ENCODE results near the gene MIOS.

MIOS gene

GRCh38 chr7:7563813-7564212 lies 2.9 kb upstream of the MIOS start:
- H3F3A ChIP-seq (ENCODE audit: low read depth): no peaks in the 10 kb centered on the region
- H3K4me1 ChIP-seq (ENCODE audit: insufficient read depth, low read length, poor library complexity, severe bottlenecking): peaks cover 25% of the 10 kb centered on the region
- TF ChIP-seq CTCF (conservative IDR thresholded peaks at IDR 0.05; ENCODE audit: low read length): no peak
- no peak for TF ChIP-seq EZH2phosphoT487 (IDR thresholded peaks at IDR 0.05; ENCODE audit: borderline replicate concordance)
- H2AFZ ChIP-seq (ENCODE audit: low read length): no peak overlapping the region
- H3K79me2 ChIP-seq (ENCODE audit: insufficient read depth, low read length): peaks cover 18% of the 10 kb centered on the region
- H3K9me3 ChIP-seq (ENCODE audit: insufficient read depth, low read depth, low read length): no peaks in the 10 kb centered on the region
- H3K4me3 ChIP-seq (ENCODE audit: low read length, poor library complexity, severe bottlenecking): no peak overlapping the region
- H3K4me2 ChIP-seq (ENCODE audit: low read depth, low read length, poor library complexity, severe bottlenecking): no peak overlapping the region
- H3K27me3 ChIP-seq (ENCODE audit: insufficient read depth, low read length, poor library complexity, severe bottlenecking): no peaks in the 10 kb centered on the region
- peaks cover 7% of the 10 kb centered on the region for H4K20me1 ChIP-seq (ENCODE audit: insufficient read depth, low read length, poor library complexity, severe bottlenecking)
- H3K36me3 ChIP-seq (ENCODE audit: insufficient read depth, low read length): no peaks in the 10 kb centered on the region
- H3K9ac ChIP-seq (ENCODE audit: low read depth, low read length, poor library complexity, severe bottlenecking): no peak overlapping the region
- H3K9me2 ChIP-seq (replicated peaks; ENCODE audit: low read depth, low read length): no peaks in the 10 kb centered on the region

GRCh38 chr7:7564323-7564780 lies 2.3 kb upstream of the MIOS start:
- no peaks in the 10 kb centered on the region for H3K27me3 ChIP-seq (ENCODE audit: insufficient read depth, low read length, poor library complexity, severe bottlenecking)
- H3K79me2 ChIP-seq (ENCODE audit: insufficient read depth, low read length): peaks cover 23% of the 10 kb centered on the region
- no peak overlapping the region for H3K9ac ChIP-seq (ENCODE audit: low read depth, low read length, poor library complexity, severe bottlenecking)
- no peaks in the 10 kb centered on the region for H3K36me3 ChIP-seq (ENCODE audit: insufficient read depth, low read length)
- no peaks in the 10 kb centered on the region for H3F3A ChIP-seq (ENCODE audit: low read depth)
- no peak overlapping the region for H2AFZ ChIP-seq (ENCODE audit: low read length)
- no peak for TF ChIP-seq CTCF (conservative IDR thresholded peaks at IDR 0.05; ENCODE audit: low read length)
- TF ChIP-seq EZH2phosphoT487 (IDR thresholded peaks at IDR 0.05; ENCODE audit: borderline replicate concordance): no peak
- peaks cover 8% of the 10 kb centered on the region for H4K20me1 ChIP-seq (ENCODE audit: insufficient read depth, low read length, poor library complexity, severe bottlenecking)
- no peak overlapping the region for H3K4me3 ChIP-seq (ENCODE audit: low read length, poor library complexity, severe bottlenecking)
- no peaks in the 10 kb centered on the region for H3K9me2 ChIP-seq (replicated peaks; ENCODE audit: low read depth, low read length)
- H3K4me1 ChIP-seq (ENCODE audit: insufficient read depth, low read length, poor library complexity, severe bottlenecking): peaks cover 30% of the 10 kb centered on the region
- H3K4me2 ChIP-seq (ENCODE audit: low read depth, low read length, poor library complexity, severe bottlenecking): no peak overlapping the region
- no peaks in the 10 kb centered on the region for H3K9me3 ChIP-seq (ENCODE audit: insufficient read depth, low read depth, low read length)

- Histone ChIP-seq H3K36me3 (ENCODE audit: insufficient read depth, low read length) (no peaks in the 10 kb centered on the region), H3F3A (ENCODE audit: low read depth) (no peaks in the 10 kb centered on the region; the same call in 1 of the 2 replicates), H3K27me3 (ENCODE audit: insufficient read depth, low read length, poor library complexity, severe bottlenecking) (no peaks in the 10 kb centered on the region), H3K4me1 (ENCODE audit: insufficient read depth, low read length, poor library complexity, severe bottlenecking) (peaks cover 38% of the 10 kb centered on the region), H3K4me2 (ENCODE audit: low read depth, low read length, poor library complexity, severe bottlenecking) (no peak overlapping the region), H3K9ac (ENCODE audit: low read depth, low read length, poor library complexity, severe bottlenecking) (no peak overlapping the region), H4K20me1 (ENCODE audit: insufficient read depth, low read length, poor library complexity, severe bottlenecking) (peaks cover 8% of the 10 kb centered on the region), H3K9me3 (ENCODE audit: insufficient read depth, low read depth, low read length) (no peaks in the 10 kb centered on the region), H3K4me3 (ENCODE audit: low read length, poor library complexity, severe bottlenecking) (no peak overlapping the region), H2AFZ (ENCODE audit: low read length) (0 out of 2 replicates have a peak overlapping the region, but pooled peaks have one; percentile 22), H3K79me2 (ENCODE audit: insufficient read depth, low read length) (peaks cover 31% of the 10 kb centered on the region), H3K9me2 (replicated peaks; ENCODE audit: low read depth, low read length) (no peaks in the 10 kb centered on the region)
- TF ChIP-seq EZH2phosphoT487 (IDR thresholded peaks at IDR 0.05; ENCODE audit: borderline replicate concordance) (no peak), CTCF (conservative IDR thresholded peaks at IDR 0.05; ENCODE audit: low read length) (no peak)
These were observed 1.5 kb upstream of the MIOS start for GRCh38 chr7:7565018-7565680.
